ENCODE data around the gene PDGFD.

PDGFD gene

GRCh38 chr11:103863497-103863896 is 300.4 kb downstream of the PDGFD start:
- TF ChIP-seq, protein P1, sequence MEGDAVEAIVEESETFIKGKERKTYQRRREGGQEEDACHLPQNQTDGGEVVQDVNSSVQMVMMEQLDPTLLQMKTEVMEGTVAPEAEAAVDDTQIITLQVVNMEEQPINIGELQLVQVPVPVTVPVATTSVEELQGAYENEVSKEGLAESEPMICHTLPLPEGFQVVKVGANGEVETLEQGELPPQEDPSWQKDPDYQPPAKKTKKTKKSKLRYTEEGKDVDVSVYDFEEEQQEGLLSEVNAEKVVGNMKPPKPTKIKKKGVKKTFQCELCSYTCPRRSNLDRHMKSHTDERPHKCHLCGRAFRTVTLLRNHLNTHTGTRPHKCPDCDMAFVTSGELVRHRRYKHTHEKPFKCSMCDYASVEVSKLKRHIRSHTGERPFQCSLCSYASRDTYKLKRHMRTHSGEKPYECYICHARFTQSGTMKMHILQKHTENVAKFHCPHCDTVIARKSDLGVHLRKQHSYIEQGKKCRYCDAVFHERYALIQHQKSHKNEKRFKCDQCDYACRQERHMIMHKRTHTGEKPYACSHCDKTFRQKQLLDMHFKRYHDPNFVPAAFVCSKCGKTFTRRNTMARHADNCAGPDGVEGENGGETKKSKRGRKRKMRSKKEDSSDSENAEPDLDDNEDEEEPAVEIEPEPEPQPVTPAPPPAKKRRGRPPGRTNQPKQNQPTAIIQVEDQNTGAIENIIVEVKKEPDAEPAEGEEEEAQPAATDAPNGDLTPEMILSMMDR (IDR thresholded peaks at IDR 0.05; ENCODE audit: low read depth, low read length, missing control alignments): no peak
- no peak for DNase-seq (ENCODE audit: extremely low read depth, low read depth)
- no peak overlapping the region for H3K4me3 ChIP-seq (replicated peaks; ENCODE audit: low read depth, low read length)

DNA sequence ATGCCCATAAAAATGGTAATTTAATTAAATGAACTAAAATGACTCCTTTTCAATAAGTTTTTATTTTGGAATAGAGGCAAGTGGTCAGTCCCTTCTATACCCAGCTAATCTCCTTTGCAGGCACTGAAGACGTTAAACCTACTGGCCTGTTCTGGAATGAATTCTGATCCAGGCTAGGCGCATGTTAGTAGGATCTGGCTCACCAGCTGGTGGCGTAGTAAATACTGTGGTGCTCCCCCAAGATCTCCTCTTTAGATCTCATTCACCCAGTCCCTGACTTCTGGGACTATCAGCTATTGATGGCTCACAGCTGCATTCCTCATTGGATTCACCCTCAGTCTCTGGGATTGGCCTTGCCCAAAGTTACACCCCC is 301.2 kb downstream of the PDGFD start:
- TF ChIP-seq, protein P1 (IDR thresholded peaks at IDR 0.05; ENCODE audit: low read depth, low read length, missing control alignments): no peak

GRCh38 chr11:103862094-103862801 is 301.7 kb downstream of the PDGFD start:
- TF ChIP-seq, protein P1 (IDR thresholded peaks at IDR 0.05; ENCODE audit: low read depth, low read length, missing control alignments): no peak
- H3K4me3 ChIP-seq (replicated peaks; ENCODE audit: low read depth, low read length): no peak overlapping the region
- no peak for DNase-seq (ENCODE audit: extremely low read depth, low read depth)

More for the DNA sequence above, 301.2 kb downstream of the PDGFD start:
- H3K4me3 ChIP-seq (replicated peaks; ENCODE audit: low read depth, low read length): no peak overlapping the region
- no peak for DNase-seq (ENCODE audit: extremely low read depth, low read depth)

All from HFF-Myc (cell line).